ENCODE results near the gene TMEM45B. TPM values are rescaled to one million over a fixed set of nuclear protein-coding genes. Genes with fewer than 3 reads are reported as not detected.
"Not testable (repeated sequence)": the region's sequence is repeated elsewhere in the genome, so short reads cannot be mapped to it uniquely, and the experiment has no call there.

Gene TMEM45B
- total and polyA plus RNA-seq, 2 experiments from 2014 or later = 0.10 to 0.33 TPM

DNA sequence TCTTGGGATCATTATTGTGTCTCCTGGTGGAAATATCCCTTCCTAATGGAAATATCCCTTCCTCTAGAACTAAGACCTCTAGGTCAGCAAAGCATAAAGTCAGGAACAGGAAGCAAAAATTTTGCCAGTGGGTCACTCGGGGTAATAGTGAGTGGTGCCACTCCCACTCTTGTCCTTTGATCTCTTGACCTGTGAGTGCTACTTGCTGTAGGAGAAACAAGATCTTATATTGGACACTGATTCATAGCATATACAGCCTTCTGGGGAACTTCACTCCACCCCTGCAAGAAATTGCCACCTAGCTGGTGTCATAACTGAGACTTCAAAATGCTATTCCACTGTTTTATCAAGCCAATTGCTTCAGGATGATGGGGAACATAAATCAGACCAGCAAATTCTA, 44.7 kb upstream of the TMEM45B start:
- no peaks in the 10 kb centered on the region for H3K9me3 ChIP-seq (ENCODE audit: low read depth)
- H3K4me3 ChIP-seq = no peak overlapping the region
- TF ChIP-seq, protein P1, sequence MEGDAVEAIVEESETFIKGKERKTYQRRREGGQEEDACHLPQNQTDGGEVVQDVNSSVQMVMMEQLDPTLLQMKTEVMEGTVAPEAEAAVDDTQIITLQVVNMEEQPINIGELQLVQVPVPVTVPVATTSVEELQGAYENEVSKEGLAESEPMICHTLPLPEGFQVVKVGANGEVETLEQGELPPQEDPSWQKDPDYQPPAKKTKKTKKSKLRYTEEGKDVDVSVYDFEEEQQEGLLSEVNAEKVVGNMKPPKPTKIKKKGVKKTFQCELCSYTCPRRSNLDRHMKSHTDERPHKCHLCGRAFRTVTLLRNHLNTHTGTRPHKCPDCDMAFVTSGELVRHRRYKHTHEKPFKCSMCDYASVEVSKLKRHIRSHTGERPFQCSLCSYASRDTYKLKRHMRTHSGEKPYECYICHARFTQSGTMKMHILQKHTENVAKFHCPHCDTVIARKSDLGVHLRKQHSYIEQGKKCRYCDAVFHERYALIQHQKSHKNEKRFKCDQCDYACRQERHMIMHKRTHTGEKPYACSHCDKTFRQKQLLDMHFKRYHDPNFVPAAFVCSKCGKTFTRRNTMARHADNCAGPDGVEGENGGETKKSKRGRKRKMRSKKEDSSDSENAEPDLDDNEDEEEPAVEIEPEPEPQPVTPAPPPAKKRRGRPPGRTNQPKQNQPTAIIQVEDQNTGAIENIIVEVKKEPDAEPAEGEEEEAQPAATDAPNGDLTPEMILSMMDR (IDR thresholded peaks at IDR 0.05; ENCODE audit: low read depth, low read length) = no peak
- H3K27me3 ChIP-seq = no peaks in the 10 kb centered on the region
- no peak for DNase-seq (ENCODE audit: low read depth in 1 of 2, low spot score in 1 of 2)
- no peaks in the 10 kb centered on the region for H3K36me3 ChIP-seq
- no peaks in the 10 kb centered on the region for H3K4me1 ChIP-seq (ENCODE audit: low read depth)
- no peak overlapping the region for H3K27ac ChIP-seq

DNA sequence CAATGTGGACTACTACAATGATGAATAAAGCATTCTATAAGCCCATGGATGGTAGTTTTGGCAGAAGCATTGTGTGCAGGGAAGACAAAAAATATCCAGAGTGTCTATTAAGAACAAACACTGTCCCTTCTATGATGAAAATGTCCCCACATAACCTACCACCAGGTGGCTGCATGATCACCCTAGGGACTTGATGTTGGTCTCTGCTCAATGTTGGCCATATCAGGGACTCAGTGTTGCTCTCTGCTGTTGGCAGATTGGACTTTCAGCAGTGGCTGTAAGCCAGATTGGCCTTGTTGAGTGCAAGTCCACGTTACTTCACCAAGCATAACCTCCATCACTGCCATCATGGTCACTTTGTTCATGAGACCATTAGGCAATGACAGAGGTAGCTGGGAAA, 44.2 kb upstream of the TMEM45B start:
- not testable (repeated sequence) for DNase-seq (ENCODE audit: low read depth in 1 of 2, low spot score in 1 of 2); H3K36me3 ChIP-seq; H3K4me3 ChIP-seq; H3K27me3 ChIP-seq; H3K27ac ChIP-seq; H3K4me1 ChIP-seq (ENCODE audit: low read depth); H3K9me3 ChIP-seq (ENCODE audit: low read depth)

DNA sequence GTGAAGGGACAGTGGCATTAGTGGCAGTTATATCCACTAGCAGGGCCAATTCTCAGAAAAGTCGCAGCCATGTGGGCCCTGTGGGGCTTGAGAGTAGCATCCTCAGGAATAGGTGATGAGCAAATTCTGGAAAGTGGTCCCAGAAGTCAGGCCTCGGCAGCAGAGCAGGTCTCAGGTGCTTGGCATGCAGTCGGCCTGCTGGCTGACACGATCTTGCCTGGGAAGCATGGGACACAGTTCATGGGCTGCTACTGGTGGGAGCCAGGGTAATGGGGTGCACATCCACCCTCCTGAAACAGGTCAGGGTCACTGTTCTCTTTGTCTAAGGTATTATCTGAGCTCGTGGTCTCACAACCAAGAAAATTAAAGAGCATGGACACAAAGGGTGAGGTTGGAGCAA, 36.8 kb upstream of the TMEM45B start:
- H3K36me3 ChIP-seq = no peaks in the 10 kb centered on the region
- peaks cover 10% of the 10 kb centered on the region for H3K27me3 ChIP-seq
- H3K4me1 ChIP-seq (ENCODE audit: low read depth) = peaks cover 11% of the 10 kb centered on the region
- no peak overlapping the region for H3K4me3 ChIP-seq
- TF ChIP-seq, protein P1 (IDR thresholded peaks at IDR 0.05; ENCODE audit: low read depth, low read length) = no peak
- H3K9me3 ChIP-seq (ENCODE audit: low read depth) = no peaks in the 10 kb centered on the region
- DNase-seq (ENCODE audit: low read depth in 1 of 2, low spot score in 1 of 2) = no peak
- no peak overlapping the region for H3K27ac ChIP-seq

DNA sequence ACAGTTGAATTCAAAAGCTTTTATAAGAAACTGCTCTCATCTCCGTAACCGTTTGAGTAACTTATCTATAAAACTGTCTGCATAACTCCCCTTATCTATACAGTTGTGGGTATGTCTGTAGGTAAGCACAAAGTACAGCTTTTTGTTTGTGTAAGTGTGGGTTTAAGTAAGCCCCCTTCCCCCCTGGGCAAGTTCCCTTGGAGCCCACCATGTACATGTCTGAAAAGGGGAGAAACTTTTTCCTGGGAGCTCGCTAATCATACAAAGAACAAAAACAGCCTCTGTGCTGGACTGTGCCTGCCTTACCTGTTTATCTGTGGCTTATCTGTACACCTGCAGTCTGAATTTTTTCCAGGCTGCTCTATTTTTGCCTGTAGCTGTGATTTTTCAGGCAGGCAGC, 36.3 kb upstream of the TMEM45B start:
- Histone ChIP-seq H3K27me3 (peaks cover 10% of the 10 kb centered on the region), H3K9me3 (ENCODE audit: low read depth) (no peaks in the 10 kb centered on the region), H3K4me3 (no peak overlapping the region), H3K36me3 (no peaks in the 10 kb centered on the region), H3K27ac (peak overlapping the region; percentile 16), H3K4me1 (ENCODE audit: low read depth) (peaks cover 11% of the 10 kb centered on the region)
- DNase-seq (ENCODE audit: low read depth in 1 of 2, low spot score in 1 of 2) = no peak
- TF ChIP-seq, protein P1 (IDR thresholded peaks at IDR 0.05; ENCODE audit: low read depth, low read length) = no peak

DNA sequence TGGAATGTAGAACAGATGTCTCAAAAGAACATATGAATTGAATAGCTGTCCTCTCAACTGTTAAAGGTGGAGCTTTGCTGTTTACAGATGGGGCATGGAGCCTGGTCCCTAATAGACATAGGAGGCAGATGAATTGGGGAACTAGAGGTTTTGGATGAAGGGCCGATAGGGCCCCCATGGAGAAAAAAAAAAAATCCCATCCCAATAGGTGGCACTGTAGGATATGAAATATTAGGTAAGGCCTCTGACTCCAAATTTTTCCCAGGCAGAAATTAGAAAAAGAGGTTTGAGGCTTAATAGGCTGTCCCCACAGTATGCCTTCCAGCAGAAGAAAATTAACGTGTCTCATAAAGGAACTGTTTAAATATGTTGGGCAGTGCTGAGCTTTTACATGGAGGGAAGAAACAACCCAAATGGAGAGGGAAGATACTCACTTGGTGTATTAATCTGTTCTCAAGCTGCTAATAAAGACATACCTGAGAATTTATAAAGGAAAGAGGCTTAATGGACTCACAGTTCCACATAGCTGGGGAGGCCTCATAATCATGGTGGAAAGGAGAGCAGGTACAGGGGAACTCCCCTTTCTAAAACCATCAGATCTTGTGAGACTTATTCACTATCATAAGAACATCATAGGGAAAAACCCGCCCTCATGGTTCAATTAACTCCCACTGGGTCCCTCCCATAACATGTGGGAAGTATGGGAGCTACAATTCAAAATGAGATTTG, 30.1 kb upstream of the TMEM45B start:
- H3K27me3 ChIP-seq = peaks cover 11% of the 10 kb centered on the region
- no peak overlapping the region for H3K27ac ChIP-seq
- H3K4me3 ChIP-seq = no peak overlapping the region
- TF ChIP-seq, protein P1 (IDR thresholded peaks at IDR 0.05; ENCODE audit: low read depth, low read length) = peak; percentile 39
- H3K4me1 ChIP-seq (ENCODE audit: low read depth) = no peaks in the 10 kb centered on the region
- DNase-seq (ENCODE audit: low read depth in 1 of 2, low spot score in 1 of 2) = peak in 1 of 2 donors; percentile 33
- H3K9me3 ChIP-seq (ENCODE audit: low read depth) = no peaks in the 10 kb centered on the region
- H3K36me3 ChIP-seq = no peaks in the 10 kb centered on the region

DNA sequence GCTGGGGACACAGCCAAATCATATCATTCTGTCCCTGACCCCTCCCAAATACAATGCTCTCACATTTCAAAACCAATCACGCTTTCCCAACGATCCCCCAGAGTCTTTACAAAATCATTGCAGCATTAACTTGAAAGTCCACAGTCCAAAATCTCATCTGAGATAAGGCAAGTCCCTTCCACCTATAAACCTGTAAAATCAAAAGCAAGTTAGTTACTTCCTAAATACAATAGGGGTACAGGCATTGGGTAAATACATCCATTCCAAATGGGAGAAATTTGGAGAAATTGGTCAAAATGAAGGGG, 29.6 kb upstream of the TMEM45B start:
- not testable (repeated sequence) for H3K9me3 ChIP-seq (ENCODE audit: low read depth); DNase-seq (ENCODE audit: low read depth in 1 of 2, low spot score in 1 of 2); H3K36me3 ChIP-seq; H3K4me3 ChIP-seq; H3K4me1 ChIP-seq (ENCODE audit: low read depth); H3K27ac ChIP-seq
- H3K27me3 ChIP-seq = peaks cover 16% of the 10 kb centered on the region

All from cardiac muscle cell (in vitro differentiated cells and primary cell).